AG20443 (cell line): ENCODE results near the gene PRPF40A.
A peak's percentile ranks its signal among the peaks of the same experiment; 100 is the strongest.

Experiments used
- DNase-seq: peaks from one replicate; pipeline ENCODE4 v3.0.0; 2012; ENCODE audit warnings: low spot score, mixed read lengths

The PRPF40A gene

GRCh38 chr2:152651834-152652233 lies 65.4 kb downstream of the PRPF40A start:
- no peak for DNase-seq

- no peak for DNase-seq
Measured at GRCh38 chr2:152650768-152651371, 66.4 kb downstream of the PRPF40A start.

GRCh38 chr2:152649997-152650396 lies 67.3 kb downstream of the PRPF40A start:
- DNase-seq: no peak

GRCh38 chr2:152648336-152648735 lies 68.9 kb downstream of the PRPF40A start:
- DNase-seq: no peak

GRCh38 chr2:152647552-152647951 lies 69.7 kb downstream of the PRPF40A start:
- peak; percentile 38 for DNase-seq

GRCh38 chr2:152646775-152647174 lies 70.5 kb downstream of the PRPF40A start:
- DNase-seq: peak; percentile 86

GRCh38 chr2:152646264-152646663 lies 71.0 kb downstream of the PRPF40A start:
- DNase-seq: no peak

- no peak for DNase-seq
Measured at GRCh38 chr2:152644189-152644873, 72.9 kb downstream of the PRPF40A start.

GRCh38 chr2:152638590-152638989 lies 78.7 kb downstream of the PRPF40A start:
- DNase-seq: no peak

GRCh38 chr2:152638056-152638455 lies 79.2 kb downstream of the PRPF40A start:
- no peak for DNase-seq

- no peak for DNase-seq
Measured at GRCh38 chr2:152637251-152637650, 80.0 kb downstream of the PRPF40A start.

GRCh38 chr2:152635635-152636298 lies 81.5 kb downstream of the PRPF40A start:
- peak; percentile 72 for DNase-seq

GRCh38 chr2:152632736-152633135 lies 84.5 kb downstream of the PRPF40A start:
- DNase-seq: peak; percentile 14

- DNase-seq: no peak
Measured at GRCh38 chr2:152630466-152630865, 86.8 kb downstream of the PRPF40A start.

- DNase-seq: no peak
Measured at GRCh38 chr2:152629202-152629601, 88.1 kb downstream of the PRPF40A start.

- DNase-seq: peak; percentile 48
Measured at GRCh38 chr2:152627351-152627957, 89.8 kb downstream of the PRPF40A start.

GRCh38 chr2:152626911-152627339 lies 90.3 kb downstream of the PRPF40A start:
- no peak for DNase-seq

- no peak for DNase-seq
Measured at GRCh38 chr2:152624805-152625204, 92.5 kb downstream of the PRPF40A start.

GRCh38 chr2:152623775-152624174 lies 93.5 kb downstream of the PRPF40A start:
- DNase-seq: no peak

GRCh38 chr2:152623076-152623740 lies 94.1 kb downstream of the PRPF40A start:
- DNase-seq: no peak

- no peak for DNase-seq
Measured at GRCh38 chr2:152622219-152622618, 95.0 kb downstream of the PRPF40A start.

GRCh38 chr2:152620985-152621384 lies 96.3 kb downstream of the PRPF40A start:
- no peak for DNase-seq
